Erythroblast (primary cell): ENCODE data around the gene FGFR3.

Source experiments
- GATA1 ChIP-seq: IDR thresholded peaks from 2 replicates; pipeline ENCODE4 v1.6.1; 2011; ENCODE audit warnings: low read depth, mild to moderate bottlenecking, control low read depth, low read length, moderate library complexity
- POLR2A ChIP-seq: IDR thresholded peaks from 2 replicates; pipeline ENCODE4 v1.6.1; 2011; ENCODE audit warnings: mild to moderate bottlenecking, low read length

DNA sequence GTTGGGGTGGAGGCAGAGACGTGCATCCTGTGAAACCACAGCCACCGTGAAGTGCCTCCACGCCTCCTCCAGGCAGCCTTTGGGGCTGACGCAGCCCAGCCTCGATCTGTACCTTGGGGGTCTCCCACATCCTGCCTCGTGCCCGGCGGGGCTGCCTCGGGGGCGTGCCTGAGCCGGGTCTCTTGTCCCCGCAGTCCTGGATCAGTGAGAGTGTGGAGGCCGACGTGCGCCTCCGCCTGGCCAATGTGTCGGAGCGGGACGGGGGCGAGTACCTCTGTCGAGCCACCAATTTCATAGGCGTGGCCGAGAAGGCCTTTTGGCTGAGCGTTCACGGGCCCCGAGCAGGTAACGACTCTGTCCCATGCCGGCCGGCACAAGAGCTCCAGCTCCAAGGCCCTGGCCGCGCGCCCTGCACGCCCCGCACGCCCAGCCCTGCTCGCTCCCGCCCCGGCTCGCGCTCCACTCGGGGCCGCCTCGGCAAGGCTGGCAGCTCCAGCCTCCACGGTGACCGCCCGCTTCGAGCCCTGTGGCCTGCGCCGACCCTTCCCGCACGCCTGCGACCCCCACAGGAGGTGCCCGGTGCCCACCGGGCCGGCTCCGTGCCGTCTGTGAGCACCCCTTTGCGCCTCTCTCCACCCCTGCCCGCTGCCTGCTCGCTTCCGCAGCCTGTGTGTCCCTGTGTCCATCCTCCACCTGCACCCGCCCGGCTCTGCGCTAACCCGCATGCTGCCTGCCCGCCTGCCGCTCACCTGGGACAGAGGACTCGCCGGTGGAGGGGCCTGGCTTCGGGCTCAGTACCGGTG lies 9.8 kb downstream of the FGFR3 start:
- TF ChIP-seq POLR2A, result no peak
- TF ChIP-seq GATA1, result no peak
